A549 treated with Hydrocortisone at 1 μM for 4 hours (cell line): ENCODE data around the gene KRI1. TPM values are rescaled to one million over a fixed set of nuclear protein-coding genes. Genes with fewer than 3 reads are reported as not detected.

ENCODE experiments used
- total RNA-seq: library from RNA; stranded (reverse); fragments of 200-300 nt; extraction: Qiagen RNA extraction; gene quantifications from 5 replicates; pipeline ENCODE4 v1.2.3, GENCODE V29; 2022

The KRI1 gene
- total RNA-seq = 13.9 to 18.1 TPM (median 15.3 TPM) in 5 replicates

DNA sequence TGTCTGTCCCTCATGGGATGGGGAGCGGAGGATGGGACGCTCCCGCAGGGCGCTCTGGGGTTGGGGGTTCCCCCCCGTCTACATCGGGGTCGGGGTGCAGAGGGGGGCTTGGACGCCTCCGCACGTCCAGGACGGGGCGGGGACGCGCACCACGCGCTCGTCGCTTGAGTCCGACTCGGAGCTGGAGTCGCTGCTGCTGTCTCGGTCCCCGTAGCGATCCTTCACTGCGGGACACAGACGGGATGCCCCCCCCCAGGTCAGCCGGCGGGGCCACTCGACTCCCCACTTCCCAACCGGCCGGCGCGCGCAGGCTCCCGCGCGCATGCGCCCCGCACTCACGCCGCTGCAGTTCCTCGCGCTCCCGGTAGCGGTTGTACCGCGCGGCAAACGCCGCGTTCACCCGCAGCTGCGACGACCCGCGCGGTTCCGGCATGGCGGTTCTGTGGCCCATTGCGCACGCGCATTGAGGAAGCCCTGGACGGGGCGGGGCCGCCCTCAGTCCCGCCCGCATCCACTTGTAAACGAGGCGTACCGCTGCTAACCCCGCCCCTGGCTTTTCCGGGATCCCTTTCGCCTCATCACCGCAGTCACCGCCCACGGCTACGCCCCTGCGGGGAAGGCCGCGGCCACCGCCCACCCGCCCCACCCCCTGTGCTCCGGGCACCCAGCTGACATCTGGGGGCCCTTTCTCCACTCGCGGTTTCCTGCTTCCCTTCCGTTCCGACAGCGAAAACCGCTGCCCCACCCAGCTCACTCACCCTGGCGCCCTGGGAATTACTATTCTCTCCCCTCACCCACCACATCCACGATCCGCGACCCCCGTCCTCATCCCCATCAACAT, at the start of gene KRI1:
TSS of gene KRI1 (minus strand) at position 444 of the 841 bp plus-strand sequence. CDS start at position 433, 11 bp downstream.

DNA sequence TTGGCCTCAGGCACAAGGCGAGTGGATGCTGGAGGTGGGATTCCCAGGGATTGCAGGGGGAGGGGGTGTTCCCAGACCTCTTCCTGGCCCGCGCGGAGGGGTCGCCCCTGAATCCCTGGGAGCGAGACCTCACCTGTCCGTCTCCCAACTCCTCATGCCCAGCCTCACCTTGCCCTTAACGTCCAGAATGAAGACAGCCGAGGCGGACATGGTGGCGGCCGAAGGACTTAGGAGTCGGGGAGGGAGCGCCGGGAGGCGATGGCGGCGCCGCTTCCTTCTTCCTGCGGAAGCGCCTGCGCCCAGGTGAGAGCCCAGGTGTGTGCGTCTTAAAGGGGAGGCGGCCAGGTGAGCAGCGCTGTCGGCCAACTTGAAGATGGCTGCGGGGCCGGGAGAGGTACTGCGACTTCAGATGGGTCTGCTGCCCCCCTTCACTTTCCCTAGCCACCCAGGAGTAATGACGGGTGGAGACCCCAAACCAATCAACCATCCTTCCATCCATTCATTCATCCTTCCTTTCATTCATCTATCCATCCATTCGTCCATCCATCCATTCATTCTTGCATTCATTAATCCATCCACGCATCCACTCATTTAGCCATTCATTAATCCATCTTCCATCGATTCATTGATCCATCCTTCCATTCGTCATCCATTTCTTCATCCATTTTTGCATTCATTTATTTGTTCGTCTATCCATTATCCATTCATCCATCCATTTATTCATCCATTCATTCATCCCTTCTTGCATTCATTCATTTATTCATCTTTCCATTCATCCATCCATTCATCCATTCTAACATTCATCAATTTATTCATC, 21.4 kb upstream of the KRI1 start, which contains the start of gene AP1M2:
TSS of gene AP1M2 (minus strand) at position 291 of the 817 bp plus-strand sequence. CDS start at position 210, 81 bp downstream.

DNA sequence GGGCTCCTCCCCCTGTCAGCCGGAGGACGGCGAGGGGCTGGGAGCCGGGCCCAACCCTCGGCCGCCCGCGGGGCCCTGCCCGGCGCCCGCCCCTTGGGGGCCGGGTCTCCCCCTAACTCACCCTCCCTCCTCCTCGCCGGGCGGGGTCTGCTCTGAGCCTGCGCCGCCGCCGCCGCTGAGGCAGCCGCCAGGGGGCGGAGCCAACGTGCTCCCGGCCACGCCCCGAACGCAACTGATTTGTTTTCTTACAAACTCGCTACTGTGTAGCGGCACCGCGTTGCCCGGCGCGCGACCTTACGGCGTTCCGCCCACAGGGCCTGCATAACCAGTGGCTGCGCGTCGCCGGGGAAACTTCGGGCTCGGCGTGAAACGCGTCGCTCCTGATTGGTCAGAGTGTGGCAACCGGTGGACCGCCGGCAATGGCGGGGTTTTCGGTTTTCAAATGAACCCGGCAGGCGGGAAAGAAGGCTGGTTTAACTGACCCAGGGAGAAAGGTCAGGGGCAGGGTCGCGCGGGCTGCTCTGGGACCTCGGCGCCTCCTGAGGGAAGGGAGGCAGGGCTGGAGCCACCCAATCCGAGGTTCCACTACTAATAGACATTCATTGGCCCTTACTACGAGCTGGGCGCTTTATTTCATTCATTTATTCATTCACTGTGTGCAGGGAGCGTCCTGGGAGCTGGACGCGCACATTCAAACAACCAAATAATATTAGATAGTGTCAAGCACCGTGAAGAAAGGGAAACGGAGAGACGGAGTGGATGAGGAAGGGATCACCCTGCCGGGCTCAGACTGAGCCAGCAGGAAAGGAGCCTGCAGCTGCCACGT, 3.2 kb upstream of the KRI1 start, which contains the start of gene CDKN2D:
TSS of gene CDKN2D (minus strand) at position 154 of the 826 bp plus-strand sequence. CDS start 326 bp downstream, outside the sequence.

DNA sequence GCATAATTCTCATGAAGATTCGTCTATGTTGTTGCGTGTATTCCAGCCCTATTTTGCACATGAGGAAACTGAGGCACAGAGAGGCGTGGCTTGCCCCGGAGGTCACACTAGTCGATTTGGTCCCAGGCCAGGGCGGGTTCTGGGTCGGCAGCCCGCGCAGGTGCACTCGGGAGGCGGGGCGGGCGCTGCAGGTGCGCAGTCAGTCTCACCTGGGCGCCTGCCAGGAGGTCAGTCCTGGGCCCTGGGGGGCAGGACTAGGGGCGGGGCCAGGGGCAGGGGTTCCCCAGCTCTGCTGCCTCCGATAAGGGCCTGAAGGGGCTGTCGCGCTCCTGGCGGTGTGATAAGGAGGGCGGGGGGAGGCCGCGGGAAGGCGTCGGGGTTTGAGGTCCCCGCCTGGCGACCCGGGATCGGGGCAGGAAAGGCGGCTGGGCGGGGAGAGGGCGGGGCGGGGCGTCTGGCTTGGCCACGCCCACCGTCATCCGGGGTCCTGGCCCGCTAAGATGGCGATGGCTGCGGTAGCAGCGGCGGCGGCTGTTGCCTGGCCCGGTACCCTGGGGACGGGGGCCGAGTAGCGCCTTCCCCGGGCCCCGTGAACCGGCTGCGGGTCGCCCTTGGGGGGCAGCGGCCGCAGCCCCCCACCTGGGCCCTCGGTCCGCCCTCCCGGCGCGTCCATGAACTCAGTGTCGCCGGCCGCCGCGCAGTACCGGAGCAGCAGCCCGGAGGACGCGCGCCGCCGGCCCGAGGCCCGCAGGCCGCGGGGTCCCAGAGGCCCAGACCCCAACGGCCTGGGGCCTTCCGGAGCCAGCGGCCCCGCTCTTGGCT, 22.2 kb downstream of the KRI1 start, which contains the start of gene ATG4D:
TSS of gene ATG4D (plus strand) at position 485 of the 822 bp plus-strand sequence. CDS start at position 672, 187 bp downstream.

DNA sequence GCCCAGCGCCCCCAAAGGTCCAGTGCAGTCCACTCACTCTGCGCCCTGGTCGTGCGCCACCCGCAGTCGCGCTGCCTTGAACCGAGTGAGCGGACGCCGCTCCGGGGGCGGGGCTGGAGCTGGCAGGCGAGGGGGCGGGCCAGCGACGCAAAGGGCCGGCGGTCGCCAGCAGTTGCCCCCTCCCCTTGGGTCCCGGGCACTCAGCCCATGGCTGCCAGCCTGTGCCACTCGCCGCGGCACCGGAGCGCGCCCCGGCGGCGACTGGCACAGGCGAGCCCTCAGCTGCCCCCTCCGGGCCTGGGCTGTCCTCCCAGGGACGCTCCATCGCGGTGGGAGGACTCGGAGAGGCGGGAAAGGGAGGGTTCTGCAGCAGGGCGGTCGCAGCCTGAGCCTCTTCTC, 48.5 kb downstream of the KRI1 start, which contains the start of gene S1PR5:
TSS of gene S1PR5 (minus strand) at position 87 of the 399 bp plus-strand sequence. CDS start 2,436 bp downstream, outside the sequence.

Other genes with a start within 250 kb of the KRI1 start
- 23.3 to 35.3 TPM (median 32.5 TPM) in 5 replicates for gene FDX2, start 250.0 kb downstream of the KRI1 start, total RNA-seq
- 24.6 to 28.7 TPM (median 27.8 TPM) in 5 replicates for gene RAVER1, start 232.5 kb downstream of the KRI1 start, total RNA-seq
- 6.4 to 9.7 TPM (median 8.2 TPM) in 5 replicates for gene ICAM3, start 226.4 kb downstream of the KRI1 start, total RNA-seq
- gene TYK2, start 185.4 kb downstream of the KRI1 start, total RNA-seq = 31.1 to 43.7 TPM (median 40.2 TPM) in 5 replicates
- 166 to 190 TPM (median 172 TPM) in 5 replicates for gene CDC37, start 162.5 kb downstream of the KRI1 start, total RNA-seq
- 4.2 to 4.6 TPM (median 4.5 TPM) in 5 replicates for gene PDE4A, start 145.5 kb downstream of the KRI1 start, total RNA-seq
- gene KEAP1, start 62.7 kb downstream of the KRI1 start, total RNA-seq = 49.8 to 65.7 TPM (median 53.9 TPM) in 5 replicates
- 1.2 to 1.9 TPM (median 1.6 TPM) in 5 replicates for gene S1PR5, start 48.6 kb downstream of the KRI1 start, total RNA-seq
- 17.3 to 22.3 TPM (median 20.2 TPM) in 5 replicates for gene ATG4D, start 22.1 kb downstream of the KRI1 start, total RNA-seq
- gene CDKN2D, start 3.0 kb upstream of the KRI1 start, total RNA-seq = 4.8 to 6.0 TPM (median 5.3 TPM) in 5 replicates
- gene AP1M2, start 21.3 kb upstream of the KRI1 start, total RNA-seq = 29.1 to 51.6 TPM (median 39.6 TPM) in 5 replicates
- gene SLC44A2, start 59.5 kb upstream of the KRI1 start, total RNA-seq = 6.6 to 9.1 TPM (median 8.0 TPM) in 5 replicates
- gene ILF3, start 88.3 kb upstream of the KRI1 start, total RNA-seq = 152 to 179 TPM (median 162 TPM) in 5 replicates
- gene QTRT1, start 135.4 kb upstream of the KRI1 start, total RNA-seq = 26.7 to 32.6 TPM (median 32.3 TPM) in 5 replicates
- 48.7 to 54.7 TPM (median 54.7 TPM) in 5 replicates for gene DNM2, start 152.1 kb upstream of the KRI1 start, total RNA-seq